B cell (primary cell): Measurements from ENCODE around the gene FGFR3. TPM values are rescaled to one million over a fixed set of nuclear protein-coding genes. Genes with fewer than 3 reads are reported as not detected.

Experiments used
- ATAC-seq: fragments of 200-7000 bp; cut with Tn5 transposase; one replicate; pipeline ENCODE4 v1.10.0; 2021; ENCODE audit warnings: low read depth, mild to moderate bottlenecking, moderate number of reproducible peaks, moderate library complexity
- CTCF ChIA-PET: fragments of 350-600 bp; sonication (Branson Sonifier 250); formaldehyde crosslinking; loops from one replicate; lab custom pipeline; 2021; ENCODE audit warnings: antibody characterized with exemption, inconsistent platforms; lab: Charles Lee
- POLR2A ChIA-PET: fragments of 350-600 bp; sonication (Branson Sonifier 250); formaldehyde crosslinking; loops from one replicate; lab custom pipeline; 2021; ENCODE audit warnings: antibody characterized with exemption; lab: Charles Lee
- DNase-seq: peaks from one replicate; pipeline ENCODE4 v3.0.0; 2013
- H2AFZ ChIP-seq: 2 replicates; pipeline ENCODE4 v1.6.1; 2012; ENCODE audit warnings: mild to moderate bottlenecking, low read depth, low read length; ENCODE audit not compliant: insufficient read depth, poor library complexity, severe bottlenecking
- H3K27ac ChIP-seq, 2 donors: 1 replicate in 1 of 2; 2 replicates in 1 of 2; pipeline ENCODE4 v1.5.1; 2012 to 2013; ENCODE audit warnings: low read length in 2 of 2, mild to moderate bottlenecking in 2 of 2, moderate library complexity in 1 of 2
- H3K27me3 ChIP-seq, 4 experiments: fragments of 200-600 bp in 1 of 4; sonication (generic) in 1 of 4; replicated peaks in 1 of 4; 1 replicate in 2 of 4; 2 replicates in 2 of 4; pipeline versions ENCODE4 v1.6.1 to v1.7.0; 2013 to 2016; ENCODE audit warnings: low read length in 3 of 4, mild to moderate bottlenecking in 2 of 4, mixed read lengths in 1 of 4, moderate library complexity in 1 of 4; ENCODE audit not compliant: insufficient read depth in 4 of 4, control insufficient read depth in 3 of 4; ENCODE audit errors: control extremely low read depth in 1 of 4
- H3K36me3 ChIP-seq, 2 experiments: replicated peaks in 1 of 2; 1 replicate in 1 of 2; 2 replicates in 1 of 2; pipeline versions ENCODE4 v1.6.1 to v1.7.1; 2013; ENCODE audit warnings: low read length in 1 of 2; ENCODE audit not compliant: insufficient read depth in 2 of 2, control insufficient read depth in 1 of 2; ENCODE audit errors: control extremely low read depth in 1 of 2, extremely low read depth in 1 of 2
- H3K4me1 ChIP-seq, 2 donors: fragments of 200-600 bp in 1 of 2; sonication (generic) in 1 of 2; 1 replicate in 1 of 2; 2 replicates in 1 of 2; pipeline versions ENCODE4 v1.5.1 to v1.6.1; 2013 to 2017; ENCODE audit warnings: low read length in 2 of 2; ENCODE audit not compliant: control insufficient read depth in 2 of 2, insufficient read depth in 2 of 2
- H3K4me2 ChIP-seq: replicated peaks from 2 replicates; pipeline ENCODE3; 2012; ENCODE audit warnings: mild to moderate bottlenecking, low read depth, low read length; ENCODE audit not compliant: poor library complexity, severe bottlenecking
- H3K4me3 ChIP-seq, 5 experiments: fragments of 200-600 bp in 1 of 5; sonication (generic) in 1 of 5; 1 replicate in 3 of 5; 2 replicates in 2 of 5; pipeline versions ENCODE4 v1.5.1 to v1.7.0; 2011 to 2016; ENCODE audit warnings: low read length in 4 of 5, mild to moderate bottlenecking in 4 of 5, low read depth in 2 of 5, control low read depth in 1 of 5, moderate library complexity in 1 of 5; ENCODE audit not compliant: insufficient read depth in 1 of 5; ENCODE audit errors: control extremely low read depth in 1 of 5, extremely low read depth in 1 of 5
- H3K79me2 ChIP-seq: fragments of 200-600 bp; sonication (generic); one replicate; pipeline ENCODE4 v1.6.0; 2016; ENCODE audit warnings: low read length; ENCODE audit not compliant: control insufficient read depth, insufficient read depth
- H3K9ac ChIP-seq: fragments of 200-600 bp; sonication (generic); 2 replicates; pipeline ENCODE4 v1.6.1; 2017; ENCODE audit warnings: mild to moderate bottlenecking, low read length, moderate library complexity
- H3K9me3 ChIP-seq, 3 donors: one replicate each; pipeline versions ENCODE4 v1.6.1 to v1.7.1; 2013; ENCODE audit warnings: low read length in 2 of 3; ENCODE audit not compliant: control insufficient read depth in 2 of 3, insufficient read depth in 1 of 3; ENCODE audit errors: control extremely low read depth in 1 of 3
- H4K20me1 ChIP-seq: 2 replicates; pipeline ENCODE4 v1.6.0; 2012; ENCODE audit warnings: mild to moderate bottlenecking, low read length; ENCODE audit not compliant: insufficient read depth, control insufficient read depth, poor library complexity, severe bottlenecking
- H3K27ac Mint-ChIP-seq: one replicate; pipeline ENCODE4 v1.8.0; 2021; ENCODE audit warnings: mixed read lengths
- H3K27me3 Mint-ChIP-seq: one replicate; pipeline ENCODE4 v1.8.0; 2021; ENCODE audit warnings: mixed read lengths
- H3K4me1 Mint-ChIP-seq: one replicate; pipeline ENCODE4 v1.8.0; 2021; ENCODE audit warnings: mixed read lengths
- H3K4me3 Mint-ChIP-seq: one replicate; pipeline ENCODE4 v1.8.0; 2021; ENCODE audit warnings: mixed read lengths
- H3K9me3 Mint-ChIP-seq: one replicate; pipeline ENCODE4 v1.8.0; 2022; ENCODE audit warnings: mixed read lengths; ENCODE audit not compliant: insufficient read depth
- CTCF ChIP-seq: fragments of 200-600 bp; IDR thresholded peaks from one replicate; pipeline ENCODE4 v1.8.0; 2022; ENCODE audit warnings: antibody characterized with exemption, mild to moderate bottlenecking
- EZH2 ChIP-seq: IDR thresholded peaks from 2 replicates; pipeline ENCODE4 v1.6.1; 2012; ENCODE audit warnings: borderline replicate concordance, low read depth, mild to moderate bottlenecking, moderate library complexity, low read length; ENCODE audit not compliant: insufficient read depth, poor library complexity, severe bottlenecking
- WGBS: methylation state at CpG from one replicate; pipeline ENCODE4 v1.1.5; 2013; ENCODE audit warnings: missing lambda C conversion rate; ENCODE audit not compliant: insufficient coverage; 5-methylcytosine and 5-hydroxymethylcytosine counted together
- intact Hi-C: fragments of 100-400 bp; cut with micrococcal nuclease; formaldehyde crosslinking; loops from one replicate; pipeline ENCODE4 v1.10.0; 2022
- polyA plus RNA-seq: library from polyadenylated mRNA; depleted of rRNA; stranded (reverse); fragments of >200 nt; gene quantifications from 2 replicates; pipeline ENCODE4 v1.2.3, GENCODE V29; 2012
- total RNA-seq, 2 donors: library from RNA; stranded (reverse); fragments of 120-200 nt in 1 of 2; gene quantifications; 1 replicate in 1 of 2; 2 replicates in 1 of 2; pipeline versions ENCODE4 v1.2.3 to v1.2.4, GENCODE V29; 2013 to 2022

The FGFR3 gene
- total and polyA plus RNA-seq, 2 donors (not counting 1 experiment from before 2014, with no cell fraction given), result not detected

- H3K27ac Mint-ChIP-seq, result no peak overlapping the region
- TF ChIP-seq EZH2 (no peak), CTCF (no peak)
- ChIA-PET POLR2A (no interaction called here), CTCF (no interaction called here)
- WGBS, result 80% methylated on average over 18 of the region's 18 CpGs
- intact Hi-C loops, result no loop called here
- no peaks in the 10 kb centered on the region for H3K27me3 Mint-ChIP-seq
- peaks cover 5% of the 10 kb centered on the region for H3K4me1 Mint-ChIP-seq
- no peak overlapping the region for H3K4me2 ChIP-seq
- H4K20me1 ChIP-seq, result no peaks in the 10 kb centered on the region
- no peak for DNase-seq
- H3K27me3 ChIP-seq, result peaks cover 0 to 9% (median 0%) of the 10 kb centered on the region in 4 experiments
- no peaks in the 10 kb centered on the region for H3K9me3 ChIP-seq
- no peaks in the 10 kb centered on the region for H3K79me2 ChIP-seq
- peaks cover 11 to 16% of the 10 kb centered on the region in 2 donors for H3K4me1 ChIP-seq
- no peak overlapping the region for H3K4me3 ChIP-seq
- no peaks in the 10 kb centered on the region for H3K36me3 ChIP-seq
- no peak for ATAC-seq
- H3K4me3 Mint-ChIP-seq, result no peak overlapping the region
- no peak overlapping the region for H2AFZ ChIP-seq
- H3K9me3 Mint-ChIP-seq, result no peaks in the 10 kb centered on the region
- no peak overlapping the region for H3K9ac ChIP-seq
- no peak overlapping the region for H3K27ac ChIP-seq
Observed at GRCh38 chr4:1756079-1756478, 37.0 kb upstream of the FGFR3 start.

- peaks cover 11 to 15% of the 10 kb centered on the region in 2 donors for H3K4me1 ChIP-seq
- Mint-ChIP-seq H3K27ac (no peak overlapping the region), H3K27me3 (no peaks in the 10 kb centered on the region), H3K9me3 (no peaks in the 10 kb centered on the region), H3K4me1 (peaks cover 5% of the 10 kb centered on the region), H3K4me3 (no peak overlapping the region)
- no peaks in the 10 kb centered on the region for H4K20me1 ChIP-seq
- CTCF ChIA-PET, result no interaction called here
- no peak overlapping the region for H3K4me2 ChIP-seq
- no peaks in the 10 kb centered on the region for H3K79me2 ChIP-seq
- no peak overlapping the region for H3K4me3 ChIP-seq
- no peak overlapping the region for H2AFZ ChIP-seq
- DNase-seq (no peak), ATAC-seq (no peak)
- TF ChIP-seq CTCF (no peak), EZH2 (no peak)
- no peaks in the 10 kb centered on the region for H3K9me3 ChIP-seq
- H3K9ac ChIP-seq, result no peak overlapping the region
- 81% methylated on average over 17 of the region's 20 CpGs for WGBS
- POLR2A ChIA-PET, result no interaction called here
- no peaks in the 10 kb centered on the region for H3K36me3 ChIP-seq
- peaks cover 0 to 7% (median 0%) of the 10 kb centered on the region in 4 experiments for H3K27me3 ChIP-seq
- intact Hi-C loops, result no loop called here
- no peak overlapping the region for H3K27ac ChIP-seq
Observed at GRCh38 chr4:1756893-1757779, 36.0 kb upstream of the FGFR3 start.
